ENCODE measurements around the gene STARD10. TPM values are rescaled to one million over a fixed set of nuclear protein-coding genes. Genes with fewer than 3 reads are reported as not detected.

Gene STARD10
- total and polyA plus RNA-seq, 4 donors = 70.5 to 328 (median 232) TPM

GRCh38 chr11:72712841-72713240 lies 81.0 kb downstream of the STARD10 start:
- Histone ChIP-seq H3K27ac (ENCODE audit: low read depth in 1 of 2, low read length in 2 of 2) (no peak overlapping the region), H3K4me1 (ENCODE audit: control insufficient read depth in 4 of 4, insufficient read depth in 4 of 4, low read length in 3 of 4) (peaks cover 0 to 7% (median under 1%) of the 10 kb centered on the region in 4 donors), H3K36me3 (ENCODE audit: control insufficient read depth in 4 of 4, insufficient read depth in 3 of 4, low read depth in 1 of 4, low read length in 3 of 4) (peaks cover 8 to 46% (median 35%) of the 10 kb centered on the region in 4 donors), H3K4me3 (ENCODE audit: low read depth in 1 of 3, low read length in 3 of 3) (no peak overlapping the region), H3K9ac (ENCODE audit: low read depth in 1 of 2, low read length in 2 of 2) (no peak overlapping the region), H3K27me3 (ENCODE audit: control insufficient read depth in 4 of 4, insufficient read depth in 4 of 4, low read length in 3 of 4) (no peaks in the 10 kb centered on the region), H3K9me3 (ENCODE audit: control insufficient read depth in 4 of 4, low read length in 3 of 4) (no peaks in the 10 kb centered on the region)
- DNase-seq (ENCODE audit: low spot score) = no peak
- TF ChIP-seq, protein P1, sequence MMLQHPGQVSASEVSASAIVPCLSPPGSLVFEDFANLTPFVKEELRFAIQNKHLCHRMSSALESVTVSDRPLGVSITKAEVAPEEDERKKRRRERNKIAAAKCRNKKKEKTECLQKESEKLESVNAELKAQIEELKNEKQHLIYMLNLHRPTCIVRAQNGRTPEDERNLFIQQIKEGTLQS (IDR thresholded peaks at IDR 0.05) = no peak
- TF ChIP-seq YY1 (IDR thresholded peaks at IDR 0.05) (no peak), EGR1 (IDR thresholded peaks at IDR 0.05; ENCODE audit: low read depth in 2 of 2) (no peak)
- WGBS = 83% methylated on average over 10 of the region's 10 CpGs

DNA sequence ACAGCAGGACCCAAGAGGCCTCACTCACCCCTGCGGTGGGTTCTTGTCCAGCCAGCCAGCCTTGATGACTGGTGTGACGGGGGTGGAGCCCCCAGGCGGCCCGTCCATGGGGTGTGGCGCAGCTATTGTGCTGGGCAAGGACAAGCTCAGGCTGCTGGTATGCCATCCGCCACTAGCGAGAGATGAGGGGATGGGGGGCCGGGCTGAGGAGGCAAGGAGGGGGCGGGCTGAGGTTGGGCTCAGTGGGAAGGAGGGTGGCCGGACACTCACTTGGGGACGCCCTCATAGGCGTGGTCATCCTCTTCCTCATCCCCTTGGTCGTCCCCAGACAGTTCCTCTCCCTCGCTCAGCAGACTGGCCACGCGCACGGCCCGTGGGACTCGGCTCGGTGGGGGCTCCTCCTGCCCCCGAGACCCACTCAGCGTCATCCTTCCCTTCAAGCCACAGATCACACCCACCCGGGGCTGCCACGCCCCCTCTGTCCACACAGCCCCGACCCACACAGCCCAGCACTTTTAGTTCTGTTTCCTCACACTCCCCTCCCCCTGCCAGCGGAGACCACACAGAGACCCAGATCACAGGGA lies 81.6 kb downstream of the STARD10 start:
- no peaks in the 10 kb centered on the region for H3K27me3 ChIP-seq (ENCODE audit: control insufficient read depth in 4 of 4, insufficient read depth in 4 of 4, low read length in 3 of 4)
- H3K4me1 ChIP-seq (ENCODE audit: control insufficient read depth in 4 of 4, insufficient read depth in 4 of 4, low read length in 3 of 4) = peaks cover 0 to 4% (median under 1%) of the 10 kb centered on the region in 4 donors
- TF ChIP-seq YY1 (IDR thresholded peaks at IDR 0.05) (no peak), TAF1 (conservative IDR thresholded peaks at IDR 0.05) (no peak), NR2F2 (IDR thresholded peaks at IDR 0.05) (no peak), GABPA (IDR thresholded peaks at IDR 0.05 in 1 of 2, conservative IDR thresholded peaks at IDR 0.05 in 1 of 2) (no peak), MAX (IDR thresholded peaks at IDR 0.05) (no peak), HNF4G (IDR thresholded peaks at IDR 0.05) (no peak), RAD21 (IDR thresholded peaks at IDR 0.05) (no peak), FOXA1 (IDR thresholded peaks at IDR 0.05) (no peak)
- H3K4me3 ChIP-seq (ENCODE audit: low read depth in 1 of 3, low read length in 3 of 3) = no peak overlapping the region
- H3K9me3 ChIP-seq (ENCODE audit: control insufficient read depth in 4 of 4, low read length in 3 of 4) = no peaks in the 10 kb centered on the region
- no peak for DNase-seq (ENCODE audit: low spot score)
- WGBS = 74% methylated on average over 26 of the region's 26 CpGs
- H3K27ac ChIP-seq (ENCODE audit: low read depth in 1 of 2, low read length in 2 of 2) = peak overlapping the region in 1 of 2 donors; percentile 28
- H3K36me3 ChIP-seq (ENCODE audit: control insufficient read depth in 4 of 4, insufficient read depth in 3 of 4, low read depth in 1 of 4, low read length in 3 of 4) = peaks cover 8 to 50% (median 36%) of the 10 kb centered on the region in 4 donors
- H3K9ac ChIP-seq (ENCODE audit: low read depth in 1 of 2, low read length in 2 of 2) = no peak overlapping the region

GRCh38 chr11:72711141-72711540 lies 82.7 kb downstream of the STARD10 start:
- H3K36me3 ChIP-seq (ENCODE audit: control insufficient read depth in 4 of 4, insufficient read depth in 3 of 4, low read depth in 1 of 4, low read length in 3 of 4) = peaks cover 9 to 57% (median 42%) of the 10 kb centered on the region in 4 donors
- DNase-seq (ENCODE audit: low spot score) = no peak
- no peak overlapping the region for H3K27ac ChIP-seq (ENCODE audit: low read depth in 1 of 2, low read length in 2 of 2)
- no peaks in the 10 kb centered on the region for H3K27me3 ChIP-seq (ENCODE audit: control insufficient read depth in 4 of 4, insufficient read depth in 4 of 4, low read length in 3 of 4)
- TF ChIP-seq SP1 (IDR thresholded peaks at IDR 0.05) (no peak), REST (IDR thresholded peaks at IDR 0.05) (no peak), RAD21 (IDR thresholded peaks at IDR 0.05) (no peak), TAF1 (conservative IDR thresholded peaks at IDR 0.05) (no peak), GABPA (IDR thresholded peaks at IDR 0.05 in 1 of 2, conservative IDR thresholded peaks at IDR 0.05 in 1 of 2) (no peak), HNF4G (IDR thresholded peaks at IDR 0.05) (no peak), FOXA1 (IDR thresholded peaks at IDR 0.05) (no peak), YY1 (IDR thresholded peaks at IDR 0.05) (no peak), ZBTB33 (IDR thresholded peaks at IDR 0.05) (no peak), HNF4A (conservative IDR thresholded peaks at IDR 0.05) (no peak)
- TF ChIP-seq, protein P2, sequence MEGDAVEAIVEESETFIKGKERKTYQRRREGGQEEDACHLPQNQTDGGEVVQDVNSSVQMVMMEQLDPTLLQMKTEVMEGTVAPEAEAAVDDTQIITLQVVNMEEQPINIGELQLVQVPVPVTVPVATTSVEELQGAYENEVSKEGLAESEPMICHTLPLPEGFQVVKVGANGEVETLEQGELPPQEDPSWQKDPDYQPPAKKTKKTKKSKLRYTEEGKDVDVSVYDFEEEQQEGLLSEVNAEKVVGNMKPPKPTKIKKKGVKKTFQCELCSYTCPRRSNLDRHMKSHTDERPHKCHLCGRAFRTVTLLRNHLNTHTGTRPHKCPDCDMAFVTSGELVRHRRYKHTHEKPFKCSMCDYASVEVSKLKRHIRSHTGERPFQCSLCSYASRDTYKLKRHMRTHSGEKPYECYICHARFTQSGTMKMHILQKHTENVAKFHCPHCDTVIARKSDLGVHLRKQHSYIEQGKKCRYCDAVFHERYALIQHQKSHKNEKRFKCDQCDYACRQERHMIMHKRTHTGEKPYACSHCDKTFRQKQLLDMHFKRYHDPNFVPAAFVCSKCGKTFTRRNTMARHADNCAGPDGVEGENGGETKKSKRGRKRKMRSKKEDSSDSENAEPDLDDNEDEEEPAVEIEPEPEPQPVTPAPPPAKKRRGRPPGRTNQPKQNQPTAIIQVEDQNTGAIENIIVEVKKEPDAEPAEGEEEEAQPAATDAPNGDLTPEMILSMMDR (IDR thresholded peaks at IDR 0.05; ENCODE audit: low read depth, low read length, missing input control) = no peak
- WGBS = 90% methylated on average over 9 of the region's 9 CpGs
- H3K9ac ChIP-seq (ENCODE audit: low read depth in 1 of 2, low read length in 2 of 2) = no peak overlapping the region
- H3K4me1 ChIP-seq (ENCODE audit: control insufficient read depth in 4 of 4, insufficient read depth in 4 of 4, low read length in 3 of 4) = peaks cover 0 to 4% (median under 1%) of the 10 kb centered on the region in 4 donors
- H3K9me3 ChIP-seq (ENCODE audit: control insufficient read depth in 4 of 4, low read length in 3 of 4) = no peaks in the 10 kb centered on the region
- no peak overlapping the region for H3K4me3 ChIP-seq (ENCODE audit: low read depth in 1 of 3, low read length in 3 of 3)
